Activated naive CD8-positive, alpha-beta T cell treated with anti-CD3 and anti-CD28 coated beads, Interleukin-2, amount 10 ng/mL, durations not matched to agents 7 days and 5 days (primary cell): ENCODE data around the gene NANOS2. TPM values are rescaled to one million over a fixed set of nuclear protein-coding genes. Genes with fewer than 3 reads are reported as not detected.
"Not testable (repeated sequence)": the region's sequence is repeated elsewhere in the genome, so short reads cannot be mapped to it uniquely, and the experiment has no call there.

Experiments
- ATAC-seq: fragments of 150-1000 bp; cut with Tn5 transposase; one replicate; pipeline ENCODE4 v1.10.0; 2021; ENCODE audit warnings: low read depth, moderate library complexity
- POLR2A ChIA-PET: fragments of 350-600 bp; sonication (Branson Sonifier 250); formaldehyde crosslinking; loops from one replicate; lab custom pipeline; 2021; ENCODE audit warnings: antibody characterized with exemption; lab: Charles Lee
- DNase-seq: peaks from one replicate; pipeline ENCODE4 v3.0.0; 2021
- H3K27ac Mint-ChIP-seq: one replicate; pipeline ENCODE4 v1.8.0; 2022; ENCODE audit warnings: mild to moderate bottlenecking, mixed read lengths
- H3K27me3 Mint-ChIP-seq: one replicate; pipeline ENCODE4 v1.8.0; 2022; ENCODE audit warnings: mild to moderate bottlenecking, moderate library complexity, mixed read lengths
- H3K36me3 Mint-ChIP-seq: one replicate; pipeline ENCODE4 v1.8.0; 2021; ENCODE audit warnings: mild to moderate bottlenecking, mixed read lengths
- H3K4me1 Mint-ChIP-seq: one replicate; pipeline ENCODE4 v1.8.0; 2021; ENCODE audit warnings: mixed read lengths
- H3K4me3 Mint-ChIP-seq: one replicate; pipeline ENCODE4 v1.8.0; 2022; ENCODE audit warnings: mild to moderate bottlenecking, moderate library complexity, mixed read lengths
- H3K9me3 Mint-ChIP-seq: one replicate; pipeline ENCODE4 v1.8.0; 2021; ENCODE audit warnings: mixed read lengths
- total RNA-seq, 2 experiments: library from RNA; stranded (reverse); gene quantifications; one replicate each; pipeline ENCODE4 v1.2.3, GENCODE V29; 2021

NANOS2 gene
- total RNA-seq, 2 experiments from 2014 or later, result not detected

- POLR2A ChIA-PET, result no interaction called here
- H3K4me3 Mint-ChIP-seq, result no peak overlapping the region
- H3K9me3 Mint-ChIP-seq, result no peaks in the 10 kb centered on the region
Observed at GRCh38 chr19:45873219-45873772, 41.3 kb downstream of the NANOS2 start.

DNA sequence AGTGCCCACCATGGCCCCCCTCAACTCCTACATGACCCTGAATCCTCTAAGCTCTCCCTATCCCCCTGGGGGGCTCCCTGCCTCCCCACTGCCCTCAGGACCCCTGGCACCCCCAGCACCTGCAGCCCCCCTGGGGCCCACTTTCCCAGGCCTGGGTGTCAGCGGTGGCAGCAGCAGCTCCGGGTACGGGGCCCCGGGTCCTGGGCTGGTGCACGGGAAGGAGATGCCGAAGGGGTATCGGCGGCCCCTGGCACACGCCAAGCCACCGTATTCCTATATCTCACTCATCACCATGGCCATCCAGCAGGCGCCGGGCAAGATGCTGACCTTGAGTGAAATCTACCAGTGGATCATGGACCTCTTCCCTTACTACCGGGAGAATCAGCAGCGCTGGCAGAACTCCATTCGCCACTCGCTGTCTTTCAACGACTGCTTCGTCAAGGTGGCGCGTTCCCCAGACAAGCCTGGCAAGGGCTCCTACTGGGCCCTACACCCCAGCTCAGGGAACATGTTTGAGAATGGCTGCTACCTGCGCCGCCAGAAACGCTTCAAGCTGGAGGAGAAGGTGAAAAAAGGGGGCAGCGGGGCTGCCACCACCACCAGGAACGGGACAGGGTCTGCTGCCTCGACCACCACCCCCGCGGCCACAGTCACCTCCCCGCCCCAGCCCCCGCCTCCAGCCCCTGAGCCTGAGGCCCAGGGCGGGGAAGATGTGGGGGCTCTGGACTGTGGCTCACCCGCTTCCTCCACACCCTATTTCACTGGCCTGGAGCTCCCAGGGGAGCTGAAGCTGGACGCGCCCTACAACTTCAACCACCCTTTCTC is 42.3 kb downstream of the NANOS2 start:
- ATAC-seq, result no peak

More at GRCh38 chr19:45873219-45873772, 41.3 kb downstream of the NANOS2 start:
- Mint-ChIP-seq H3K36me3 (no peaks in the 10 kb centered on the region), H3K4me1 (peaks cover 7% of the 10 kb centered on the region), H3K27ac (no peak overlapping the region), H3K27me3 (peaks cover 21% of the 10 kb centered on the region)
- no peak for DNase-seq
- no peak for ATAC-seq

GRCh38 chr19:45870798-45871197 is 43.8 kb downstream of the NANOS2 start:
- POLR2A ChIA-PET, result interaction anchor here (0.7 kb wide), 1 partner anchor 179 kb away, joined by 3 read pairs; the partner anchor contains the start of gene QPCTL
- H3K9me3 Mint-ChIP-seq, result no peaks in the 10 kb centered on the region
- H3K4me1 Mint-ChIP-seq, result no peaks in the 10 kb centered on the region
- H3K36me3 Mint-ChIP-seq, result no peaks in the 10 kb centered on the region
- no peak overlapping the region for H3K27ac Mint-ChIP-seq
- H3K4me3 Mint-ChIP-seq, result no peak overlapping the region
- DNase-seq (no peak), ATAC-seq (no peak)
- peaks cover 23% of the 10 kb centered on the region for H3K27me3 Mint-ChIP-seq

More for the DNA sequence above, 42.3 kb downstream of the NANOS2 start:
- Mint-ChIP-seq H3K9me3 (no peaks in the 10 kb centered on the region), H3K27me3 (peaks cover 23% of the 10 kb centered on the region), H3K4me1 (peaks cover 6% of the 10 kb centered on the region), H3K36me3 (no peaks in the 10 kb centered on the region), H3K4me3 (no peak overlapping the region), H3K27ac (no peak overlapping the region)
- POLR2A ChIA-PET, result no interaction called here
- no peak for DNase-seq

DNA sequence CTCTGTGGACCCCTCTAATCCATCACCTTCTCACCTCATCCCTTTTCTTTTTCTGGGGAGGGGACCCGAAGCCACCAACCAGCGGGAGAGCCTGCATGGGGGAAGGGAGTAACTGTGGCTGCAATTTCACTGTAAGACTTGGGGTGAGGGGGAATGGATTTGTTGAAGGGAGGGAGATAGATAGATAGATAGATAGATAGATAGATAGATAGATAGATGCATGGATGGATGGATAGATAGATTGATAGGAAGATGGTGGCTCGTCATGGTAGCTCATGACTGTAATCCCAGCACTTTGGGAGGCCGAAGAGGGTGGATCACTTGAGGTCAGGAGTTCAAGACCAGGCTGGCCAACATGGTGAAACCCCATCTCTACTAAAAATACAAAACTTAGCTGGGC is 47.3 kb downstream of the NANOS2 start:
- DNase-seq, H3K9me3 Mint-ChIP-seq, POLR2A ChIA-PET, H3K4me3 Mint-ChIP-seq, ATAC-seq, H3K36me3 Mint-ChIP-seq, H3K27ac Mint-ChIP-seq, H3K4me1 Mint-ChIP-seq: not testable (repeated sequence)
- peaks cover 40% of the 10 kb centered on the region for H3K27me3 Mint-ChIP-seq

DNA sequence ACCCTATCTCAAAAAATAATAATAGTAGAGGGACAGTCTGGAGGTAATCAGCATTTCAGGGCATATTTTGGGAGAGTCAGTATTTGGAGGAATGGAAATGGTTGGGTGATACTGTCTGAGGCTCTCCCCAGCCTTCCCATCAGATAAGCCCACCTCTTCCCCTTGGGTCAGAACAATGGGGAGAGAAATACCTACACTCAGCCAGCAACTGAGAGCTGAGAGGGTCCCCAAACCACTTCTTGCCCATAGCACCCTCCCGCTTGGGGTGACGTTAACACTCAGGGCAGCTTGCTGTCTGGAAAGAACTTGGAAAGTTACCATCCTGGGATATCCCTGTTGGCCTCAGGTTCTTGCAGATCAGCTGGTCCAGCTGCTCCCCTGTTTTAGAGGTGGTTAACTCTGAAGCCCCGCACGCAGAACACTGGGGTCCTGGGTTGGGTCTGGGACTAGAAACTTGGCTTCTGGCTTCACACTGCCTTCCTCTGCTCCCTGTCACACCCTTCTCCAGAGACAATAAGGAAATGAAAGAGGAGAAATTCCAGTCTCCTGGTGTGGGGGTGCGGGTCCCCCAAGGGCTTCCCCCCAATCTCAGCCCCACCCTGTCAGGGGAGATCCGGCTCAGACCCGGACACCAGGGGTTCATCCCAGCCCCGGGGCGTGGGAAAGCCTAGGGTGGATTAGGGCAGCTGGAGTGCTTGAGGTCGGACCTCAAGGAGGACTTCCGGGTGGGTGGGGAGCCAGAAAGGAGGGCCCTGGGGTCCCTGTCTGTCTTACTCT is 48.0 kb downstream of the NANOS2 start:
- Mint-ChIP-seq H3K27me3 (peaks cover 39% of the 10 kb centered on the region), H3K27ac (no peak overlapping the region), H3K36me3 (no peaks in the 10 kb centered on the region), H3K4me3 (no peak overlapping the region), H3K4me1 (peaks cover 11% of the 10 kb centered on the region), H3K9me3 (no peaks in the 10 kb centered on the region)
- ATAC-seq, result no peak
- POLR2A ChIA-PET, result no interaction called here
- no peak for DNase-seq

- DNase-seq, result no peak
Observed at GRCh38 chr19:45865269-45865948, 49.2 kb downstream of the NANOS2 start.

DNA sequence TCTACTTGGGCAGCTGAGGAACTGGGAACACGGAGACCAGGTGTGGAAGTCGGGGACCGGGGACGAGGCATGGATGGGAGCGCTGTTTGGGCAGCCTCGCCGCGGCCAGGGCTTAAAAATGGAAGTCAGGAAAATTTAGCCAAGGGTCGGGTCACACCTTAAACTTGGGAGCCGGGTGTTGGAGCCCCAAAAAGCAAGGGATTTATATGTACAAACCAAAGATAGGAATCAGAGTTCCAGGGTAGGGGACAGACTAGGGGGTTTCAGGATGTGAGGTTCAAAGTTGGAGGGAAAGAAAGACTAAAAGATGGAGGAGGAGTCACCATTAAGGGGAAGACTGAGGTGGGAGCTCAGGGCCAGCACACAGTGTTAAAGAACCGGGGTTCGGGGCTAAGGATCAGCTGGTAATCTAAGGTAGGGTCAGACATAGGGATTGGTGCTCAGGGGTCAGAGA is 49.9 kb downstream of the NANOS2 start:
- ATAC-seq, result no peak
- no peak for DNase-seq
- no peaks in the 10 kb centered on the region for H3K9me3 Mint-ChIP-seq
- peaks cover 39% of the 10 kb centered on the region for H3K27me3 Mint-ChIP-seq
- no peaks in the 10 kb centered on the region for H3K36me3 Mint-ChIP-seq
- H3K27ac Mint-ChIP-seq, result no peak overlapping the region
- peaks cover 14% of the 10 kb centered on the region for H3K4me1 Mint-ChIP-seq
- POLR2A ChIA-PET, result interaction anchor here (4.0 kb wide), 1 partner anchor 22 kb away, joined by 30 read pairs; the partner anchor contains the start of gene IRF2BP1
- H3K4me3 Mint-ChIP-seq, result peak overlapping the region; percentile 31

More at GRCh38 chr19:45865269-45865948, 49.2 kb downstream of the NANOS2 start:
- Mint-ChIP-seq H3K27ac (no peak overlapping the region), H3K4me3 (peak overlapping the region; percentile 28), H3K9me3 (no peaks in the 10 kb centered on the region), H3K36me3 (no peaks in the 10 kb centered on the region), H3K4me1 (peaks cover 14% of the 10 kb centered on the region), H3K27me3 (peaks cover 39% of the 10 kb centered on the region)
- no peak for ATAC-seq
- POLR2A ChIA-PET, result interaction anchor here (4.0 kb wide), 1 partner anchor 21 kb away, joined by 30 read pairs; the partner anchor contains the start of gene IRF2BP1

- Mint-ChIP-seq H3K4me3 (peak within 1 kb of the TSS; percentile 91), H3K27me3 (peaks cover 39% of the 10 kb centered on the region), H3K36me3 (peaks cover 3% of the 10 kb centered on the region), H3K4me1 (peaks cover 16% of the 10 kb centered on the region), H3K27ac (peak within 1 kb of the TSS; percentile 97), H3K9me3 (no peaks in the 10 kb centered on the region)
- POLR2A ChIA-PET, result interaction anchor here (0.9 to 4.0 kb wide), 7 partner anchors 13 to 172 kb away, joined by 3 to 30 read pairs (median 3); partner anchors contain the start of genes CCDC61, IRF2BP1, QPCTL and SIX5
- ATAC-seq (peak; percentile 19), DNase-seq (peak; percentile 78)
Observed at GRCh38 chr19:45863840-45864628, 50.5 kb downstream of the NANOS2 start, which contains the start of gene FOXA3. FOXA3 (plus strand) TSS chr19:45864326; CDS start chr19:45864457, 131 bp downstream.

- DNase-seq, result no peak
- peak overlapping the region; percentile 91 for H3K4me3 Mint-ChIP-seq
- ATAC-seq, result no peak
- H3K36me3 Mint-ChIP-seq, result peaks cover 3% of the 10 kb centered on the region
- peak overlapping the region; percentile 97 for H3K27ac Mint-ChIP-seq
- no peaks in the 10 kb centered on the region for H3K9me3 Mint-ChIP-seq
- H3K27me3 Mint-ChIP-seq, result peaks cover 39% of the 10 kb centered on the region
- POLR2A ChIA-PET, result interaction anchor here (0.6 to 4.0 kb wide), 8 partner anchors 12 to 171 kb away, joined by 3 to 30 read pairs (median 4); partner anchors contain the start of genes CCDC61, IRF2BP1, QPCTL and SIX5
- peaks cover 16% of the 10 kb centered on the region for H3K4me1 Mint-ChIP-seq
Observed at GRCh38 chr19:45863335-45863839, 51.2 kb downstream of the NANOS2 start.
